Fibroblast of lung (primary cell): ENCODE measurements around the gene TENM4.

ENCODE experiments used
- EZH2 ChIP-seq: IDR thresholded peaks from 2 replicates; pipeline ENCODE4 v1.5.1; 2012; ENCODE audit warnings: low read length, control low read depth, mild to moderate bottlenecking; ENCODE audit errors: missing control alignments
- TF ChIP-seq, protein P1 (sequence below), 2 donors: IDR thresholded peaks in 1 of 2; conservative IDR thresholded peaks in 1 of 2; 1 replicate in 1 of 2; 2 replicates in 1 of 2; pipeline ENCODE4 v1.5.1; 2011 to 2012; ENCODE audit warnings: low read length in 2 of 2, control low read depth in 1 of 2, inconsistent platforms in 1 of 2, low read depth in 1 of 2, mild to moderate bottlenecking in 1 of 2

DNA sequence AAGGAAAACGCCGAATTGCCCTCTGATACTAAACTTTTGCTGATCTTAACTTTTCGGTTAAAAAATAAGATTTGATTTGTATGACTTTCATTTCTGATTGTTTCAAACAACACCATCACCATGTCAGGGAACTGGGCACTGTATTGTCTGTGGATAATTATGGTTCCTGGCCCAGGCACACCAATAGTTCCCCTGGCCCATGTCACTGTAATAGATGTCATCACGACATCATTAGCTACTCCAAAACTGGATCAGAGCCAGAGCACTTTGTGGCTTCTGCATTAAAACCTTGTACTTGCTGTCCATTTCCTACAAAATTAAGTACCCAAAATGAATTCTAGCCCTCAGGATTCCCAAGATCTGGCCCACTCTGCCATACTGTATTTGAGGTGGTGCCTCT, 746.7 kb downstream of the TENM4 start:
- TF ChIP-seq, protein P1, sequence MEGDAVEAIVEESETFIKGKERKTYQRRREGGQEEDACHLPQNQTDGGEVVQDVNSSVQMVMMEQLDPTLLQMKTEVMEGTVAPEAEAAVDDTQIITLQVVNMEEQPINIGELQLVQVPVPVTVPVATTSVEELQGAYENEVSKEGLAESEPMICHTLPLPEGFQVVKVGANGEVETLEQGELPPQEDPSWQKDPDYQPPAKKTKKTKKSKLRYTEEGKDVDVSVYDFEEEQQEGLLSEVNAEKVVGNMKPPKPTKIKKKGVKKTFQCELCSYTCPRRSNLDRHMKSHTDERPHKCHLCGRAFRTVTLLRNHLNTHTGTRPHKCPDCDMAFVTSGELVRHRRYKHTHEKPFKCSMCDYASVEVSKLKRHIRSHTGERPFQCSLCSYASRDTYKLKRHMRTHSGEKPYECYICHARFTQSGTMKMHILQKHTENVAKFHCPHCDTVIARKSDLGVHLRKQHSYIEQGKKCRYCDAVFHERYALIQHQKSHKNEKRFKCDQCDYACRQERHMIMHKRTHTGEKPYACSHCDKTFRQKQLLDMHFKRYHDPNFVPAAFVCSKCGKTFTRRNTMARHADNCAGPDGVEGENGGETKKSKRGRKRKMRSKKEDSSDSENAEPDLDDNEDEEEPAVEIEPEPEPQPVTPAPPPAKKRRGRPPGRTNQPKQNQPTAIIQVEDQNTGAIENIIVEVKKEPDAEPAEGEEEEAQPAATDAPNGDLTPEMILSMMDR (conservative IDR thresholded peaks at IDR 0.05 in 1 of 2, IDR thresholded peaks at IDR 0.05 in 1 of 2; ENCODE audit: low read depth in 1 of 2, low read length in 2 of 2) = no peak
- no peak for TF ChIP-seq EZH2
